Fibroblast of the aortic adventitia (primary cell): ENCODE results near the gene STYK1. TPM values are rescaled to one million over a fixed set of nuclear protein-coding genes. Genes with fewer than 3 reads are reported as not detected.
"Not testable (repeated sequence)": the region's sequence is repeated elsewhere in the genome, so short reads cannot be mapped to it uniquely, and the experiment has no call there.

Source experiments
- DNase-seq: peaks from one replicate; pipeline ENCODE4 v3.0.0-alpha.2; 2010; ENCODE audit warnings: low read depth
- H3K4me3 ChIP-seq: 2 replicates; pipeline ENCODE4 v1.5.1; 2011; ENCODE audit warnings: low read depth, mild to moderate bottlenecking, control low read depth, low read length, moderate library complexity
- CTCF ChIP-seq: IDR thresholded peaks from 2 replicates; pipeline ENCODE4 v1.5.1; 2011; ENCODE audit warnings: mild to moderate bottlenecking, low read length, control low read depth, inconsistent platforms; ENCODE audit not compliant: insufficient read depth
- total RNA-seq: library from RNA; depleted of rRNA; stranded (reverse); fragments of >200 nt; gene quantifications from 2 replicates; pipeline ENCODE4 v1.2.3, GENCODE V29; 2012; ENCODE audit warnings: low replicate concordance

Gene STYK1
- total RNA-seq, 1 donor, result 0.27 TPM

- TF ChIP-seq CTCF, result no peak
- DNase-seq, result no peak
- H3K4me3 ChIP-seq, result no peak overlapping the region
These were observed 72.0 kb downstream of the STYK1 start for GRCh38 chr12:10601860-10602259.

GRCh38 chr12:10600988-10601387 is 72.9 kb downstream of the STYK1 start:
- H3K4me3 ChIP-seq, result no peak overlapping the region
- TF ChIP-seq CTCF, result no peak
- DNase-seq, result no peak

GRCh38 chr12:10595881-10596280 is 78.0 kb downstream of the STYK1 start:
- H3K4me3 ChIP-seq, result no peak overlapping the region
- TF ChIP-seq CTCF, result no peak
- DNase-seq, result no peak

GRCh38 chr12:10590966-10591365 is 82.9 kb downstream of the STYK1 start:
- no peak for TF ChIP-seq CTCF
- DNase-seq, result no peak
- no peak overlapping the region for H3K4me3 ChIP-seq

GRCh38 chr12:10584415-10584814 is 89.4 kb downstream of the STYK1 start:
- DNase-seq, result peak; percentile 2
- no peak for TF ChIP-seq CTCF
- no peak overlapping the region for H3K4me3 ChIP-seq

GRCh38 chr12:10582704-10583103 is 91.1 kb downstream of the STYK1 start:
- no peak for DNase-seq
- H3K4me3 ChIP-seq, result no peak overlapping the region
- no peak for TF ChIP-seq CTCF

GRCh38 chr12:10582133-10582532 is 91.7 kb downstream of the STYK1 start:
- H3K4me3 ChIP-seq, DNase-seq: not testable (repeated sequence)

GRCh38 chr12:10574307-10574706 is 99.5 kb downstream of the STYK1 start:
- no peak overlapping the region for H3K4me3 ChIP-seq
- DNase-seq, result no peak
- no peak for TF ChIP-seq CTCF

GRCh38 chr12:10572021-10572490 is 101.8 kb downstream of the STYK1 start:
- DNase-seq, result peak; percentile 68
- not testable (repeated sequence) for H3K4me3 ChIP-seq
